Mammary epithelial cell (primary cell): Measurements from ENCODE around the gene GLYR1.

ENCODE experiments used
- EZH2 ChIP-seq: IDR thresholded peaks from 2 replicates; pipeline ENCODE4 v1.6.1; 2012; ENCODE audit warnings: low read length, inconsistent platforms, borderline replicate concordance
- TF ChIP-seq, protein P1 (sequence below), 2 donors: IDR thresholded peaks in 1 of 2; conservative IDR thresholded peaks in 1 of 2; 2 replicates each; pipeline ENCODE4 v1.5.1; 2011 to 2012; ENCODE audit warnings: inconsistent platforms in 2 of 2, low read length in 2 of 2, mild to moderate bottlenecking in 2 of 2, control low read depth in 1 of 2, low read depth in 1 of 2; ENCODE audit not compliant: insufficient read depth in 1 of 2; ENCODE audit errors: extremely low read depth in 1 of 2

DNA sequence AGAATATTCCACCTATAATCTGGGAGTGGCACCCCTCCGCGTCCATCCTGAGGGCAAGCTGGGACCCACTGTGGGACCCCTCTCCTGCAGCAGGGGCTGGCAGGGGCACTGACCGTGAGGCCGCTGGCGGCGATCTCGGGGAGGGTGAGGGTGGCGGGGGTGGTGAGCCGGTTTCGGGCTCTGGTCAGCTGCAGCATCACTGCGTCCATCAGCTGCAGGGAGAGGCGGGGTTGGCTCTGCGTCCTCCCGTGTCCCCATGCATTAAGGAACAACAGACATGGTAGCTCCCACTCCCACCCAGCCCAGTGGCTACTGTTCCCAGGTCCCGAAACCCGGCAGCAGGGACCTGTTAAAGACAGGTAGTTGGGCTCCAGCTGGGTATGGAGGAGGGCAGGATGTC, 48.6 kb downstream of the GLYR1 start:
- TF ChIP-seq, protein P1, sequence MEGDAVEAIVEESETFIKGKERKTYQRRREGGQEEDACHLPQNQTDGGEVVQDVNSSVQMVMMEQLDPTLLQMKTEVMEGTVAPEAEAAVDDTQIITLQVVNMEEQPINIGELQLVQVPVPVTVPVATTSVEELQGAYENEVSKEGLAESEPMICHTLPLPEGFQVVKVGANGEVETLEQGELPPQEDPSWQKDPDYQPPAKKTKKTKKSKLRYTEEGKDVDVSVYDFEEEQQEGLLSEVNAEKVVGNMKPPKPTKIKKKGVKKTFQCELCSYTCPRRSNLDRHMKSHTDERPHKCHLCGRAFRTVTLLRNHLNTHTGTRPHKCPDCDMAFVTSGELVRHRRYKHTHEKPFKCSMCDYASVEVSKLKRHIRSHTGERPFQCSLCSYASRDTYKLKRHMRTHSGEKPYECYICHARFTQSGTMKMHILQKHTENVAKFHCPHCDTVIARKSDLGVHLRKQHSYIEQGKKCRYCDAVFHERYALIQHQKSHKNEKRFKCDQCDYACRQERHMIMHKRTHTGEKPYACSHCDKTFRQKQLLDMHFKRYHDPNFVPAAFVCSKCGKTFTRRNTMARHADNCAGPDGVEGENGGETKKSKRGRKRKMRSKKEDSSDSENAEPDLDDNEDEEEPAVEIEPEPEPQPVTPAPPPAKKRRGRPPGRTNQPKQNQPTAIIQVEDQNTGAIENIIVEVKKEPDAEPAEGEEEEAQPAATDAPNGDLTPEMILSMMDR (conservative IDR thresholded peaks at IDR 0.05 in 1 of 2, IDR thresholded peaks at IDR 0.05 in 1 of 2; ENCODE audit: extremely low read depth in 1 of 2, insufficient read depth in 1 of 2, low read depth in 1 of 2, low read length in 2 of 2), result no peak
- no peak for TF ChIP-seq EZH2
